ENCODE data around the gene OR2A5. TPM values are rescaled to one million over a fixed set of nuclear protein-coding genes. Genes with fewer than 3 reads are reported as not detected.

OR2A5 gene
- total and polyA plus RNA-seq, 9 of the 15 experiments (the other 6 are each of a cell fraction or from before 2014, with no cell fraction given): not detected

DNA sequence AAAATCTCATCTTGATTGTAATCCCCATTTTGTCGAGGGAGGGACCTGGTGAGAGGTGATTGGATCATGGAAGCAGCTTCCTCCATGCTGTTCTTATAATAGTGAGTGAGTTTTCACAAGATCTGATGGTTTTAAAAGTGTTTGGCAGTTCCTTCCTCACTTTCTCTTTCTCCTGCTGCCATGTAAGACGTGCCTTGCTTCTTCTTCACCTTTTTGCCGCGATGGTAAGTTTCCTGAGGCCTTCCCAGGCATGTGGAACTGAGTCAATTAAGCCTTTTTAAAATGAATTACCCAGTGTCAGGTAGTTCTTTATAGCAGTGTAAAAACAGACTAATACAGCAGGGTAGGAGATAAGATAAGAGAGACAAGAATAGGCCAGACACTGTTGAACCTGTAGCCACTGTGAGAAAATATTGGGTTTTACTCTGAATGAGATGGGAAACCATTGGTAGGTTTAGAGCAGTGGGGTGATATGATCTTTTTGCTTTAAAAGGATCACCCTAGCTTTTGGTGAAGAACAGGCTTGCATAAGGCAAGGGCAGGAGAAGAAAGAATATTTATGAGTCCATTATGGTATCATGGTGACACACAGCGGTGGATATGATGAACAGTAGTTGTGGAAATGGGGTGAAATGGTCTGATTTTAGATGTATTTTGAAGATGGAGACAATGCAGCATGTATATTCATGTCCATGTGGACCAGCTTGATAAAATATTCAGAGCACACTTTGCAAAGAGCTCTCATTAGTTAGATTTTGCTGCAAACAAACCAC, 37.1 kb upstream of the OR2A5 start (continued):
- TF ChIP-seq, protein P1, sequence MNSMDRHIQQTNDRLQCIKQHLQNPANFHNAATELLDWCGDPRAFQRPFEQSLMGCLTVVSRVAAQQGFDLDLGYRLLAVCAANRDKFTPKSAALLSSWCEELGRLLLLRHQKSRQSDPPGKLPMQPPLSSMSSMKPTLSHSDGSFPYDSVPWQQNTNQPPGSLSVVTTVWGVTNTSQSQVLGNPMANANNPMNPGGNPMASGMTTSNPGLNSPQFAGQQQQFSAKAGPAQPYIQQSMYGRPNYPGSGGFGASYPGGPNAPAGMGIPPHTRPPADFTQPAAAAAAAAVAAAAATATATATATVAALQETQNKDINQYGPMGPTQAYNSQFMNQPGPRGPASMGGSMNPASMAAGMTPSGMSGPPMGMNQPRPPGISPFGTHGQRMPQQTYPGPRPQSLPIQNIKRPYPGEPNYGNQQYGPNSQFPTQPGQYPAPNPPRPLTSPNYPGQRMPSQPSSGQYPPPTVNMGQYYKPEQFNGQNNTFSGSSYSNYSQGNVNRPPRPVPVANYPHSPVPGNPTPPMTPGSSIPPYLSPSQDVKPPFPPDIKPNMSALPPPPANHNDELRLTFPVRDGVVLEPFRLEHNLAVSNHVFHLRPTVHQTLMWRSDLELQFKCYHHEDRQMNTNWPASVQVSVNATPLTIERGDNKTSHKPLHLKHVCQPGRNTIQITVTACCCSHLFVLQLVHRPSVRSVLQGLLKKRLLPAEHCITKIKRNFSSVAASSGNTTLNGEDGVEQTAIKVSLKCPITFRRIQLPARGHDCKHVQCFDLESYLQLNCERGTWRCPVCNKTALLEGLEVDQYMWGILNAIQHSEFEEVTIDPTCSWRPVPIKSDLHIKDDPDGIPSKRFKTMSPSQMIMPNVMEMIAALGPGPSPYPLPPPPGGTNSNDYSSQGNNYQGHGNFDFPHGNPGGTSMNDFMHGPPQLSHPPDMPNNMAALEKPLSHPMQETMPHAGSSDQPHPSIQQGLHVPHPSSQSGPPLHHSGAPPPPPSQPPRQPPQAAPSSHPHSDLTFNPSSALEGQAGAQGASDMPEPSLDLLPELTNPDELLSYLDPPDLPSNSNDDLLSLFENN (IDR thresholded peaks at IDR 0.05; ENCODE audit: low read depth in 2 of 2, low read length in 2 of 2): no peak
- no peak for TF ChIP-seq HNRNPL (IDR thresholded peaks at IDR 0.05; ENCODE audit: low read depth, low read length)
- no peak for TF ChIP-seq E2F3 (CRISPR knock-in tag; IDR thresholded peaks at IDR 0.05)
- TF ChIP-seq TBL1XR1 (IDR thresholded peaks at IDR 0.05; ENCODE audit: low read length in 2 of 2): no peak
- no peak for TF ChIP-seq RBM39 (optimal IDR thresholded peaks at IDR 0.05; ENCODE audit: low read depth, low read length)
- TF ChIP-seq, protein P2, sequence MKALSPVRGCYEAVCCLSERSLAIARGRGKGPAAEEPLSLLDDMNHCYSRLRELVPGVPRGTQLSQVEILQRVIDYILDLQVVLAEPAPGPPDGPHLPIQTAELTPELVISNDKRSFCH (CRISPR knock-in tag; IDR thresholded peaks at IDR 0.05): no peak
- TF ChIP-seq, protein P2 (tag; IDR thresholded peaks at IDR 0.05): no peak
- peak; percentile 95 for TF ChIP-seq ZNF431 (CRISPR knock-in tag; IDR thresholded peaks at IDR 0.05)
- TF ChIP-seq, protein P3, sequence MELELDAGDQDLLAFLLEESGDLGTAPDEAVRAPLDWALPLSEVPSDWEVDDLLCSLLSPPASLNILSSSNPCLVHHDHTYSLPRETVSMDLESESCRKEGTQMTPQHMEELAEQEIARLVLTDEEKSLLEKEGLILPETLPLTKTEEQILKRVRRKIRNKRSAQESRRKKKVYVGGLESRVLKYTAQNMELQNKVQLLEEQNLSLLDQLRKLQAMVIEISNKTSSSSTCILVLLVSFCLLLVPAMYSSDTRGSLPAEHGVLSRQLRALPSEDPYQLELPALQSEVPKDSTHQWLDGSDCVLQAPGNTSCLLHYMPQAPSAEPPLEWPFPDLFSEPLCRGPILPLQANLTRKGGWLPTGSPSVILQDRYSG (tag; conservative IDR thresholded peaks at IDR 0.05; ENCODE audit: low read depth): no peak
- no peak for TF ChIP-seq ZNF311 (CRISPR knock-in tag; IDR thresholded peaks at IDR 0.05)
- no peak for TF ChIP-seq EWSR1 (IDR thresholded peaks at IDR 0.05; ENCODE audit: borderline replicate concordance, low read depth, partially characterized antibody)
- TF ChIP-seq CHD2 (IDR thresholded peaks at IDR 0.05; ENCODE audit: low read depth, low read length): no peak
- no peak for TF ChIP-seq IRF2 (CRISPR knock-in tag; IDR thresholded peaks at IDR 0.05)
- no peak for TF ChIP-seq NFXL1 (CRISPR knock-in tag; IDR thresholded peaks at IDR 0.05)
- TF ChIP-seq, protein P4, sequence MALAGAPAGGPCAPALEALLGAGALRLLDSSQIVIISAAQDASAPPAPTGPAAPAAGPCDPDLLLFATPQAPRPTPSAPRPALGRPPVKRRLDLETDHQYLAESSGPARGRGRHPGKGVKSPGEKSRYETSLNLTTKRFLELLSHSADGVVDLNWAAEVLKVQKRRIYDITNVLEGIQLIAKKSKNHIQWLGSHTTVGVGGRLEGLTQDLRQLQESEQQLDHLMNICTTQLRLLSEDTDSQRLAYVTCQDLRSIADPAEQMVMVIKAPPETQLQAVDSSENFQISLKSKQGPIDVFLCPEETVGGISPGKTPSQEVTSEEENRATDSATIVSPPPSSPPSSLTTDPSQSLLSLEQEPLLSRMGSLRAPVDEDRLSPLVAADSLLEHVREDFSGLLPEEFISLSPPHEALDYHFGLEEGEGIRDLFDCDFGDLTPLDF (CRISPR knock-in tag; IDR thresholded peaks at IDR 0.05): no peak
- TF ChIP-seq NCOA4 (IDR thresholded peaks at IDR 0.05; ENCODE audit: partially characterized antibody): no peak
- TF ChIP-seq, protein P5, sequence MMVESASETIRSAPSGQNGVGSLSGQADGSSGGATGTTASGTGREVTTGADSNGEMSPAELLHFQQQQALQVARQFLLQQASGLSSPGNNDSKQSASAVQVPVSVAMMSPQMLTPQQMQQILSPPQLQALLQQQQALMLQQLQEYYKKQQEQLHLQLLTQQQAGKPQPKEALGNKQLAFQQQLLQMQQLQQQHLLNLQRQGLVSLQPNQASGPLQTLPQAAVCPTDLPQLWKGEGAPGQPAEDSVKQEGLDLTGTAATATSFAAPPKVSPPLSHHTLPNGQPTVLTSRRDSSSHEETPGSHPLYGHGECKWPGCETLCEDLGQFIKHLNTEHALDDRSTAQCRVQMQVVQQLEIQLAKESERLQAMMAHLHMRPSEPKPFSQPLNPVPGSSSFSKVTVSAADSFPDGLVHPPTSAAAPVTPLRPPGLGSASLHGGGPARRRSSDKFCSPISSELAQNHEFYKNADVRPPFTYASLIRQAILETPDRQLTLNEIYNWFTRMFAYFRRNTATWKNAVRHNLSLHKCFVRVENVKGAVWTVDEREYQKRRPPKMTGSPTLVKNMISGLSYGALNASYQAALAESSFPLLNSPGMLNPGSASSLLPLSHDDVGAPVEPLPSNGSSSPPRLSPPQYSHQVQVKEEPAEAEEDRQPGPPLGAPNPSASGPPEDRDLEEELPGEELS (CRISPR knock-in tag; IDR thresholded peaks at IDR 0.05; ENCODE audit: borderline replicate concordance): no peak
- TF ChIP-seq MAZ (CRISPR knock-in tag; conservative IDR thresholded peaks at IDR 0.05 in 1 of 2, IDR thresholded peaks at IDR 0.05 in 1 of 2): no peak
- TF ChIP-seq ZNF121 (CRISPR knock-in tag; conservative IDR thresholded peaks at IDR 0.05): no peak
- TF ChIP-seq ZNF124 (CRISPR knock-in tag; IDR thresholded peaks at IDR 0.05): no peak

Data from K562 (cell line).